Esophagus muscularis mucosa (tissue), 3 donors: ENCODE results near the gene MRPL58.

Source experiments
- POLR2A ChIP-seq: fragments of 450-650 bp; IDR thresholded peaks from one replicate; pipeline ENCODE4 v1.6.1; 2017; ENCODE audit warnings: antibody characterized with exemption, moderate library complexity, mild to moderate bottlenecking, low read depth
- POLR2AphosphoS5 ChIP-seq, 2 donors: sonication (generic); formaldehyde crosslinking; IDR thresholded peaks; one replicate each; pipeline ENCODE4 v1.6.1; 2017; ENCODE audit warnings: antibody characterized with exemption in 2 of 2
- TF ChIP-seq, protein P1 (sequence below), 3 experiments: fragments of 200-600 bp in 2 of 3; fragments of 450-650 bp in 1 of 3; sonication (generic) in 2 of 3; IDR thresholded peaks; one replicate each; pipeline ENCODE4 v1.5.1; 2017 to 2019; ENCODE audit warnings: antibody characterized with exemption in 3 of 3, mild to moderate bottlenecking in 2 of 3, moderate library complexity in 1 of 3

DNA sequence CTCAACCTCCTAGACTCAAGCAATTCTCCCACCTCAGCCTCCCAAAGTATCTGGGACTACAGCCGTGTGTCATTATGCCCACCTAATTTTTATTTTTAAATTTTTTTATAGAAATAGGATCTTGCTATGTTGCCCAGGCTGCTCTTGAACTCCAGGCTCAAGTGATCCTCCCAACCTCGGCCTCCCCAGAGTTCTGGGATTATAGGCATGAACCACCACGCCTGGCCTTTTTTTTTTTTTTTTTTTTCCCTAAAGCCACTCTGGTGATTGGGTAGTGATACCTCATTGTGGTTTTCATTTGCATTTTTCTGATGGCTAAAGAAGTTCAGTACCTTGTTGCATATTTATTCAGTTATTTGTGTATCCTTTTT lies 26.3 kb upstream of the MRPL58 start:
- TF ChIP-seq, protein P1, sequence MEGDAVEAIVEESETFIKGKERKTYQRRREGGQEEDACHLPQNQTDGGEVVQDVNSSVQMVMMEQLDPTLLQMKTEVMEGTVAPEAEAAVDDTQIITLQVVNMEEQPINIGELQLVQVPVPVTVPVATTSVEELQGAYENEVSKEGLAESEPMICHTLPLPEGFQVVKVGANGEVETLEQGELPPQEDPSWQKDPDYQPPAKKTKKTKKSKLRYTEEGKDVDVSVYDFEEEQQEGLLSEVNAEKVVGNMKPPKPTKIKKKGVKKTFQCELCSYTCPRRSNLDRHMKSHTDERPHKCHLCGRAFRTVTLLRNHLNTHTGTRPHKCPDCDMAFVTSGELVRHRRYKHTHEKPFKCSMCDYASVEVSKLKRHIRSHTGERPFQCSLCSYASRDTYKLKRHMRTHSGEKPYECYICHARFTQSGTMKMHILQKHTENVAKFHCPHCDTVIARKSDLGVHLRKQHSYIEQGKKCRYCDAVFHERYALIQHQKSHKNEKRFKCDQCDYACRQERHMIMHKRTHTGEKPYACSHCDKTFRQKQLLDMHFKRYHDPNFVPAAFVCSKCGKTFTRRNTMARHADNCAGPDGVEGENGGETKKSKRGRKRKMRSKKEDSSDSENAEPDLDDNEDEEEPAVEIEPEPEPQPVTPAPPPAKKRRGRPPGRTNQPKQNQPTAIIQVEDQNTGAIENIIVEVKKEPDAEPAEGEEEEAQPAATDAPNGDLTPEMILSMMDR (IDR thresholded peaks at IDR 0.05): no peak
- no peak for TF ChIP-seq POLR2AphosphoS5 (IDR thresholded peaks at IDR 0.05)
- TF ChIP-seq POLR2A: no peak
